AG04450 (cell line): Measurements from ENCODE around the gene MROH7. TPM values are rescaled to one million over a fixed set of nuclear protein-coding genes. Genes with fewer than 3 reads are reported as not detected.

Experiments used
- CTCF ChIA-PET: fragments of 300-600, 350-600 bp; formaldehyde crosslinking; extraction: SDS; loops from one replicate; lab custom pipeline; 2022; ENCODE audit warnings: antibody characterized with exemption, inconsistent platforms; lab: Charles Lee
- POLR2A ChIA-PET: fragments of 350-600 bp; formaldehyde crosslinking; extraction: SDS; loops from one replicate; lab custom pipeline; 2021; ENCODE audit warnings: antibody characterized with exemption, inconsistent platforms; lab: Yijun Ruan, JAX
- DNase-seq: peaks from one replicate; pipeline ENCODE4 v3.0.0-alpha.2; 2011; ENCODE audit warnings: low read depth, low spot score
- H3K27ac ChIP-seq: one replicate; pipeline ENCODE4 v1.5.1; 2012; ENCODE audit warnings: low read depth, low read length, control low read depth
- H3K27me3 ChIP-seq: one replicate; pipeline ENCODE4 v1.6.0; 2012; ENCODE audit warnings: low read length; ENCODE audit not compliant: control insufficient read depth, insufficient read depth
- H3K4me3 ChIP-seq: 2 replicates; pipeline ENCODE4 v1.5.1; 2011; ENCODE audit warnings: mild to moderate bottlenecking, low read depth, low read length, control low read depth
- H3K9me3 ChIP-seq: 2 replicates; pipeline ENCODE4 v1.5.1; 2012; ENCODE audit warnings: low read length; ENCODE audit not compliant: control insufficient read depth, insufficient read depth
- CTCF ChIP-seq: IDR thresholded peaks from 2 replicates; pipeline ENCODE4 v1.5.1; 2011; ENCODE audit warnings: low read depth, low read length, control low read depth, inconsistent platforms
- polyA minus RNA-seq: library from RNA; depleted of rRNA, polyadenylated mRNA; stranded (reverse); fragments of >200 nt; gene quantifications from 2 replicates; pipeline ENCODE4 v1.2.3, GENCODE V29; 2011; rRNA and poly(A)+ RNA removed
- polyA plus RNA-seq: library from polyadenylated mRNA; depleted of rRNA; stranded (reverse); fragments of >200 nt; gene quantifications from 2 replicates; pipeline ENCODE4 v1.2.3, GENCODE V29; 2011; rRNA removed

MROH7 gene
- polyA plus RNA-seq (0.05 TPM in 1 of 2 replicates, not detected in the other), polyA minus RNA-seq (0.09 TPM in 1 of 2 replicates, not detected in the other)

- DNase-seq: no peak
- Histone ChIP-seq H3K27ac (no peak within 1 kb of the TSS), H3K4me3 (no peak within 1 kb of the TSS), H3K27me3 (peaks cover 27% of the 10 kb centered on the region), H3K9me3 (peaks cover 14% of the 10 kb centered on the region)
- CTCF ChIA-PET: no interaction called here
- TF ChIP-seq CTCF: no peak
- POLR2A ChIA-PET: no interaction called here
Observed at GRCh38 chr1:54640863-54641836, at the start of gene MROH7. MROH7 (plus strand) TSS chr1:54641786; CDS start chr1:54652927, 11,141 bp downstream.

GRCh38 chr1:54593571-54594160, 47.9 kb upstream of the MROH7 start:
- no peak for DNase-seq
- no peak overlapping the region for H3K4me3 ChIP-seq
- ChIA-PET POLR2A (no interaction called here), CTCF (no interaction called here)
- no peak overlapping the region for H3K27ac ChIP-seq
- H3K9me3 ChIP-seq: no peaks in the 10 kb centered on the region; the same call in 1 of the 2 replicates
- no peak for TF ChIP-seq CTCF
- H3K27me3 ChIP-seq: no peaks in the 10 kb centered on the region

GRCh38 chr1:54594463-54594862, 47.1 kb upstream of the MROH7 start:
- CTCF ChIA-PET: no interaction called here
- no peak overlapping the region for H3K27ac ChIP-seq
- POLR2A ChIA-PET: no interaction called here
- H3K27me3 ChIP-seq: no peaks in the 10 kb centered on the region
- H3K4me3 ChIP-seq: no peak overlapping the region
- no peaks in the 10 kb centered on the region; the same call in 1 of the 2 replicates for H3K9me3 ChIP-seq
- no peak for TF ChIP-seq CTCF
- no peak for DNase-seq

- no peaks in the 10 kb centered on the region for H3K27me3 ChIP-seq
- CTCF ChIA-PET: no interaction called here
- no peak overlapping the region for H3K27ac ChIP-seq
- no peak overlapping the region for H3K4me3 ChIP-seq
- no peak for DNase-seq
- no peak for TF ChIP-seq CTCF
- no peaks in the 10 kb centered on the region; the same call in 1 of the 2 replicates for H3K9me3 ChIP-seq
- POLR2A ChIA-PET: no interaction called here
Observed at GRCh38 chr1:54595956-54596498, 45.6 kb upstream of the MROH7 start.
